HG02885 (cell line): Measurements from ENCODE around the gene BDH2.

Experiments used
- ATAC-seq: cut with Tn5 transposase; IDR thresholded peaks from one replicate; pipeline ENCODE4 v1.9.1; 2021; ENCODE audit warnings: mild to moderate bottlenecking; ENCODE audit not compliant: unreplicated experiment, poor library complexity

The BDH2 gene

DNA sequence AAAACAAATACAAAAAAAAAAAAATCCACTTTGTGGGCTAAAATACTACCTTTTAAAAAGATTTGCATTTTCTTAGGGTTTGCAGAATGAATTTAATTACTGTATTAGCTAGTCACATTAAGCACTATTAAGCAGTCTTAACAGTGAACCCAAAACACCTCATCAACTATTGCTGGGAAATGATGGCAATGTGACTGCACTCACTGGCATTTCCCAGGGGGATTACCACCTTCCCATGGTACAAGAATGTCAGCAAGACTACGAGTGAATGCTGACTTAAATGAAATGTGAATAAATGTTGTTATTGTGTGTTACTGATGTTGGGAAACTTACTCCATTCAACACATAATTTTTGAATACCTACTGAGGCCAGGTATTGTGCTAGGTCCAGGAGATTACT, 13.1 kb downstream of the BDH2 start:
- ATAC-seq, result no peak

- ATAC-seq, result no peak
These were observed 14.0 kb downstream of the BDH2 start for GRCh38 chr4:103085555-103086196.

GRCh38 chr4:103079621-103080020, 20.0 kb downstream of the BDH2 start:
- ATAC-seq, result no peak

DNA sequence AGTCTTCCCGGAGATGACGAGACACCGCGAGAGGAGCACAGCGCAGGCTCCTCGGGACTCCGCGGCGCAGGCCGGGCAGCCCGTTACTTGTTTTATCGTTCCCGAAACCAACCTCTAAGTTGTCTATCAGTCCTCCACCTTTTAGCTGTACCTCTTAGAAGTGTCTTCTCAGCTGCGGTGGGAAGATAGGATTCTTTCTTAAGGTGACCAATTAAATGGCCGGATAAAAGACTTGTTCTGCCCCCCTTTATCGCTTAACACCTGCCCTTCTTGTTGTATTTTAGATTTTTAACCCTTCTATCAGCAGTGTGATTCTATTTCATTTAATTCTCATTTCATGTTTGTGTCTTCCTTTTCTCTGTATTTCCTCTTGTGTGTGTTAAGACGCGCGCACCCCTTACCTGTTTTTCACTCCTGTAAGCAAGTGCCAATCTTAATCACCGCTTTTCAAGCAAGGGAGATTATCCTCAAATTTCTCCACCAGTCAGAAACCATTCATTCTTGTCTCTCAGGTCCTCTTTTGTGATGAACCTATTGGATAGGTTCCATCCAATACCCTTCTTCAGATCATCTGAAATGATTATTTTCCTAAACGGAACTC, 22.8 kb downstream of the BDH2 start, which contains the start of gene SLC9B2:
TSS of gene SLC9B2 (minus strand) at position 15 of the 601 bp plus-strand sequence. CDS start 9,211 bp downstream, outside the sequence.
- ATAC-seq, result peak; percentile 55

- peak; percentile 60 for ATAC-seq
These were observed 23.5 kb downstream of the BDH2 start for GRCh38 chr4:103075894-103076746.

- no peak for ATAC-seq
These were observed 24.2 kb downstream of the BDH2 start for GRCh38 chr4:103075435-103075893.

GRCh38 chr4:103074744-103075434, 24.7 kb downstream of the BDH2 start:
- peak; percentile 35 for ATAC-seq

GRCh38 chr4:103073792-103074438, 25.7 kb downstream of the BDH2 start:
- no peak for ATAC-seq

DNA sequence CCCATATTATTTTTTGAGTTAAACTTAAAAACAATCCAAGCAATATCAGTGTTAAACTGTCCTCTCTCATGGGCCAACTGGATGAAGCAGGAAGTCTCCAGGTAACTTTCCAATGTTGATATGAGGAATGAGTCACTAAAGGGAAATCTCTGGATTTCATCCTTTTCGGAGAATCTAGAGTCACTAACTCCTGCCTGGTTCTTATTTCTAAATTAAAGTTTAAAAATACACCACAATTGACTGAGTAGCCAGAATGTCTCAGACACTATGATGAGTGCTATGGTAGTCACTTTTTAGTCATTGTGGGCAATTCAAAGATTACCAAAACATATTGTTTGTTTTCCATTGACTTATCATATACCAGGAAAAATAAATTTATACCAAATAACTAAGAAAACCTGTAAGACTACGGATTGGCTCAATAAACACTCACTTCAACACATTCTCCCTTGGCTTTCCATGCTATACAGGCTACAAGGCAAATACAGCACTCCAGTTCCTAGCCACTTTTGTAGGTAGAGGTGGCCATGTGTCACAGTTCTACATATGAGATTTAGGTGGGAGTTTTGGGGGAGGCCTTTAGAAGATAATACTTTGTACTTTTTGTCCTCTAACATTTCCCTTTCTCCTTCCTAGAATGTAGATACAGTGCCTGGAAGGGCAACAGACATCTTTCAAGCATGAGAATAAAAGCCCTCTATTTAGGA, 31.6 kb downstream of the BDH2 start:
- ATAC-seq, result no peak

GRCh38 chr4:103060453-103061148, 39.0 kb downstream of the BDH2 start:
- ATAC-seq, result no peak

- no peak for ATAC-seq
These were observed 45.6 kb downstream of the BDH2 start for GRCh38 chr4:103054030-103054429.

DNA sequence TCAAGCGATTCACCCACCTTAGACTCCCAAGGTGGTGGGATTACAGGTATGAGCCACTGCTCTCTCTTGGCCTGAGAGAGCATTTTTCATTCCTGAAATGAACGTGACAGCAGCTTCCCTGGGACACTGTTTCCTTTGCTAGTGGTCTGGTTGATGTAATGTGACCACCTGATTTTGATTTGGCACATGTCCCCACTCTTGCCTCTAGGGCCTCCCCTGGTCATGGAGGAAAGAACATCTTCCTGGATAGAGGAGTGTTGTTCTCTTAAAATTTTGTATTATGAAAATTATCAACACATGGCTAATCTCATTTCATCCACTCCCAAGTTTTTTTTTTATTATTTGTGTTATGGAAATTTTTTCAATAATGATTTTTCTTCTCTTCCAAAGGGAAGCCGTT, 46.9 kb downstream of the BDH2 start:
- no peak for ATAC-seq

DNA sequence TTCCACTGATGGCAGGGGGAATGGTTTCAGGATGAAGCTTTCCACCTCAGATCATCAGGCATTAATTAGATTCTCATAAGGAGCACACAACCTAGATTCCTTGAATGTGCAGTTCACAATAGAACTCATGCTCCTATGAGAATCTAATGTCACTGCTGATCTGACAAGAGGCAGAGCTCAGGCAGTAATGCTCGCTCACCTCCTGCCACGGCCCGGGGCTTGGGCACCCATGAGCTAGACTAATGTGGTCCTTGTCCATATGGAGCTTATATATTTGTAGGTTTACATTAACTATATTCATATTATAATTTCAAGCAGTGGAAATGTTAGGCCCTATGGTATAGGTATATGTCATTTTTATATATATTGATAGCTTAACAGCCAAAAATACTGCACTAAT, 47.5 kb downstream of the BDH2 start:
- no peak for ATAC-seq

DNA sequence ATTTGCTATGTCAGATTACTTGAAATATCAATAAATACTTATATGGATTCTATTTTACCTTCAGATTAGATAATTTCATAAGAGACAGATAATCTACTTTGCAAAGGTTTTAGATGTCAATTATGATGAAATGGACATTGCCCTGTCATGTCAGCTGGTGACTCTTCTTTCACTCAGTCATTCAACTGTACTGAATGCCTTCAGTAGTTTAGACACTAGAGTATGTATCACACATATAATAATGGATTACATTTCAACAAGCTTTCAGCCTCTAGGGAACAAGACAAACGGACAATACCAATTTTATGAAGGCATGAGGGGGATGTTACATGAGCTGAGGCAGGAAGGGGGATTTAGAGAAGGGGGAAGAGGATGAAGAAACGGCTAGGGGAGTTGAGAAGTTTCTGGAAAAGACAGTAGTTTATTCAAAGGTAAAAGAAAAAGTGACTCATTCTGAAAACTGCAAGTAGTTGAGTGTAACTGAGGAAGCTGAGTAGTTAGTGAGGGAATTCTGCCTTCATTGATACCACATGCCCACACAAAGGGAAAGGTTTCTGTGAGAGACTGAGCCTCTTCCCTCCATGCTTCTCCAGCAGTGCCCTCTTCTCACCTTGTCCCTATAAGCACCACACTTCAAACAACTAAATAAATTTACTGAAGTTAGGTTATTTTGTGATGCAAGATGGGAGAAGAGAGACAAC, 48.7 kb downstream of the BDH2 start:
- no peak for ATAC-seq

DNA sequence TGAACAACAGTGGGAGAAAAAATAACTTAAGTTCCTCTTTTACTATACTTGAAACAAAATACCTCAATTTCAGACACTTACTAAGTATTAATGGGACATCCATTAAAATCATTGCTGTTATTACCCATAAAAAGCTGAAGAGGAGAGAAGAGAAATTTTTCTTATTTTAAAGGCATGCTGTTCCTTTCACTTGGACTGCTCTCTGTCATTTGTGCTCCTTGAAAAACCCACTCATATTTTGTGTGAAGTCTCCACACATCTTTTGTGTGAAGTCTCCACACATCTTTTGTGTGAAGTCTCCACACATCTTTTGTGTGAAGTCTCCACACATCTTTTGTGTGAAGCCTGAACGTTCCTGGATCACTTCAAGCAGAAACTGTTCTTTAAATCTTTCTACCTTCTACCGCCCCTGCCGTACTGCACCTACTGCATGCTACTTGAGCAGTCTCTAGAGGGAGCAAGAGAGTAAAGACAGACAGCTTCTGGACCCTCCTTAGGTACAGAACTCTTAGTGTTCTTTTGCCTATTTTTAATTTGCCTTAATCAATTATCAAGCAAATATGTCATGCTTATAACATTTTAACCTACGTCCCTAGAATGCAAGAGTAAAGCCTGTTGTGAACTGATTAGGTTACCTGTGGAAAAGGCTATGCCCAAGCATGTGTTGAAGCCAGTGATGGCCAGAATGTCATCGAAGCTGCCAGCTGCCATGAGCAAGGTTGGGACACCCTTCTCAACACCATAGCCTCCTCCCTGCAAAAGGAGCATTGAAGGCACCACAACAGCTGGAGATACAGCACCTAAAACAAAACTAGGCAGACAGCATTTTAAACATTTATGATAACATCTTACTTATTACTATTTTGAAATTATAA, 53.0 kb downstream of the BDH2 start:
- peak; percentile 98 for ATAC-seq

DNA sequence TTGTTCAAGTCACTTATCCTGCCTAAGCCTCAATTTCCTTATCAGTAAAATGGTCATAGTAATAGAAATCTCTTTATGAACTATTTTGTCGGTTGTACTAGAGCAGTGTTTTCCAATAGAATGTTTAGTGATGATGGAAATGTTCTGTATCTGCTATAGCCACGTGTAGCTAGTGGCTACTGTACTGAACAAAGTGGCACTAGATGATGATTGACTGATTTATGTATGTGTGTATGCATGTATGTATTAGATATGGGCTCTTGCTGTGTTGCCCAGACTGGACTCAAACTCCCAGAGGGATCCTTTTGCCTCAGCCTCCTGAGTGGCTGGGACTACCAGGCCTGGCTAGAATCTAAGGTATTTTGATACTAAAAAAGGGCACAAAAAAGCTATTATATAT, 55.5 kb downstream of the BDH2 start:
- ATAC-seq, result no peak

GRCh38 chr4:103036169-103036568, 63.5 kb downstream of the BDH2 start:
- ATAC-seq, result no peak
